ENCODE measurements around the gene MROH8. TPM values are rescaled to one million over a fixed set of nuclear protein-coding genes. Genes with fewer than 3 reads are reported as not detected.

Gene MROH8
- total RNA-seq, 1 experiment from 2014 or later = 1.4 TPM

GRCh38 chr20:37144856-37145404 lies 34.4 kb downstream of the MROH8 start:
- Mint-ChIP-seq H3K27me3 (ENCODE audit: unreplicated experiment) (no peaks in the 10 kb centered on the region), H3K4me3 (ENCODE audit: low read depth, unreplicated experiment) (no peak overlapping the region), H3K27ac (ENCODE audit: unreplicated experiment) (no peak overlapping the region), H3K4me1 (ENCODE audit: low read depth, unreplicated experiment) (no peaks in the 10 kb centered on the region), H3K36me3 (ENCODE audit: insufficient read depth, unreplicated experiment) (no peaks in the 10 kb centered on the region), H3K9me3 (ENCODE audit: low read depth, unreplicated experiment) (no peaks in the 10 kb centered on the region)
- DNase-seq = no peak
- BruUV-seq (replicated peaks) = no TSS peak
- no peak for TF ChIP-seq CTCF (IDR thresholded peaks at IDR 0.05; ENCODE audit: unreplicated experiment)
- intact Hi-C loops (cut with micrococcal nuclease; ENCODE audit: unreplicated experiment) = no loop called here
- CTCF ChIA-PET = interaction anchor here (0.7 kb wide), 1 partner anchor 11 kb away, joined by 3 read pairs; no protein-coding TSS in a partner anchor

GRCh38 chr20:37142708-37143107 lies 36.6 kb downstream of the MROH8 start:
- no peak for TF ChIP-seq CTCF (IDR thresholded peaks at IDR 0.05; ENCODE audit: unreplicated experiment)
- no peak overlapping the region for H3K4me3 Mint-ChIP-seq (ENCODE audit: low read depth, unreplicated experiment)
- CTCF ChIA-PET = interaction anchor here (1.1 kb wide), 1 partner anchor 14 kb away, joined by 3 read pairs; no protein-coding TSS in a partner anchor
- DNase-seq = no peak
- H3K9me3 Mint-ChIP-seq (ENCODE audit: low read depth, unreplicated experiment) = no peaks in the 10 kb centered on the region
- H3K4me1 Mint-ChIP-seq (ENCODE audit: low read depth, unreplicated experiment) = no peaks in the 10 kb centered on the region
- no peaks in the 10 kb centered on the region for H3K27me3 Mint-ChIP-seq (ENCODE audit: unreplicated experiment)
- intact Hi-C loops (cut with micrococcal nuclease; ENCODE audit: unreplicated experiment) = no loop called here
- H3K36me3 Mint-ChIP-seq (ENCODE audit: insufficient read depth, unreplicated experiment) = no peaks in the 10 kb centered on the region
- no peak overlapping the region for H3K27ac Mint-ChIP-seq (ENCODE audit: unreplicated experiment)
- BruUV-seq (replicated peaks) = no TSS peak

- Mint-ChIP-seq H3K36me3 (ENCODE audit: insufficient read depth, unreplicated experiment) (no peaks in the 10 kb centered on the region), H3K27ac (ENCODE audit: unreplicated experiment) (no peak overlapping the region), H3K4me1 (ENCODE audit: low read depth, unreplicated experiment) (no peaks in the 10 kb centered on the region), H3K9me3 (ENCODE audit: low read depth, unreplicated experiment) (no peaks in the 10 kb centered on the region), H3K27me3 (ENCODE audit: unreplicated experiment) (peaks cover 26% of the 10 kb centered on the region), H3K4me3 (ENCODE audit: low read depth, unreplicated experiment) (no peak overlapping the region)
- CTCF ChIA-PET = no interaction called here
- no TSS peak for BruUV-seq (replicated peaks)
- no peak for TF ChIP-seq CTCF (IDR thresholded peaks at IDR 0.05; ENCODE audit: unreplicated experiment)
- DNase-seq = no peak
- intact Hi-C loops (cut with micrococcal nuclease; ENCODE audit: unreplicated experiment) = no loop called here
Observed at GRCh38 chr20:37137547-37137946, 41.8 kb downstream of the MROH8 start.

GRCh38 chr20:37133952-37134351 lies 45.4 kb downstream of the MROH8 start:
- TF ChIP-seq CTCF (IDR thresholded peaks at IDR 0.05; ENCODE audit: unreplicated experiment) = no peak
- CTCF ChIA-PET = no interaction called here
- Mint-ChIP-seq H3K27me3 (ENCODE audit: unreplicated experiment) (peaks cover 62% of the 10 kb centered on the region), H3K36me3 (ENCODE audit: insufficient read depth, unreplicated experiment) (no peaks in the 10 kb centered on the region), H3K9me3 (ENCODE audit: low read depth, unreplicated experiment) (no peaks in the 10 kb centered on the region), H3K4me1 (ENCODE audit: low read depth, unreplicated experiment) (no peaks in the 10 kb centered on the region), H3K27ac (ENCODE audit: unreplicated experiment) (no peak overlapping the region), H3K4me3 (ENCODE audit: low read depth, unreplicated experiment) (no peak overlapping the region)
- BruUV-seq (replicated peaks) = no TSS peak
- no peak for DNase-seq
- intact Hi-C loops (cut with micrococcal nuclease; ENCODE audit: unreplicated experiment) = no loop called here
